Stimulated activated CD4-positive, alpha-beta T cell treated with anti-CD3 and anti-CD28 coated beads, Interleukin-12 subunit alpha, Interleukin-12 subunit beta, amount 100 ng/mL, for 48 hours (primary cell): Measurements from ENCODE around the gene COX5B.
"Not testable (repeated sequence)": the region's sequence is repeated elsewhere in the genome, so short reads cannot be mapped to it uniquely, and the experiment has no call there.

Experiments
- DNase-seq, 3 donors: peaks; one replicate each; pipeline ENCODE4 v3.0.0-alpha.2; 2020; ENCODE audit warnings: low read depth in 2 of 3, low spot score in 1 of 3

The COX5B gene, protein sequence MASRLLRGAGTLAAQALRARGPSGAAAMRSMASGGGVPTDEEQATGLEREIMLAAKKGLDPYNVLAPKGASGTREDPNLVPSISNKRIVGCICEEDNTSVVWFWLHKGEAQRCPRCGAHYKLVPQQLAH

DNA sequence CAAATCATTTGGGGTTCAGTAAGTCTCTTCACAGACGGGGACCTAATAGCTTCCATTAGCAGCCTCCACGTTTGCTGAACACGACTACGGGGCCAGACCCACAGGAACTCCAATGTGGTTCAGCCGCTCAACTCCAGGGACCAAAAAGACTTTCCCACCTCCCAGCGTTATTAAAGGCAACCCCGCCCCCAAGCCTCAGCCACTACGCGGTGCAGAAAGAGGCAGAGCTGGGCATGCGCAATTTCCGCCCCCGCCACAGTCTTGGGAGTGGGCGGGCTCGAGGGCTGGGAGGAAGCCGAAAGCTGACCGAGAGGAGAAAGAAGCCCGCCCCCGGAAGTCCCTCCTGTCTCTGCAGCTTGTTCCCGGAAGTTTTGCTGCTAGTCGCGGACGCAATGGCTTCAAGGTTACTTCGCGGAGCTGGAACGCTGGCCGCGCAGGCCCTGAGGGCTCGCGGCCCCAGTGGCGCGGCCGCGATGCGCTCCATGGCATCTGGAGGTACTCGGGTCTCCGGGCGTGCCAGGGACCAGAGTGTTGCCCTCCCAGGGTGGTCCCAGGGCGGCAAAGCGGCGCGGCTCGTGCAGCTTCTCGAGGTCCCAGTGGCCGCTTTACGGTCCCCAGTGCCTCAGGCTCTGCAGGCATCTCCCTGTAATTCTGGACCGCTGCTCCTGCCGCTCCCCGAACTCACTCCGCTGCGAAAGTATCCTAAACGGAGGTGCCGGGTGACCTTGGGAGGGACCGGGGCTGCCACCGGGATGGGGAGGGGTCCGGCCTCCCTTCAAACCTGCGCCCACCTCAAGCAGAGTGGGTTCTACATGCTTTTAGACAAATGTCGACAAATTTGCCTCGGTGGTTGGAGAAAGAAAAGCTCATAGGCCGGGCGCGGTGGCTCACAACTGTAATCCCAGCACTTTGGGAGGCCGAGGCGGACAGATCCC, at the start of gene COX5B:
TSS of gene COX5B (plus strand) at position 368 of the 935 bp plus-strand sequence. CDS start at position 393, 25 bp downstream.
- peak; percentile 97 to 99 (median 98) for DNase-seq

DNA sequence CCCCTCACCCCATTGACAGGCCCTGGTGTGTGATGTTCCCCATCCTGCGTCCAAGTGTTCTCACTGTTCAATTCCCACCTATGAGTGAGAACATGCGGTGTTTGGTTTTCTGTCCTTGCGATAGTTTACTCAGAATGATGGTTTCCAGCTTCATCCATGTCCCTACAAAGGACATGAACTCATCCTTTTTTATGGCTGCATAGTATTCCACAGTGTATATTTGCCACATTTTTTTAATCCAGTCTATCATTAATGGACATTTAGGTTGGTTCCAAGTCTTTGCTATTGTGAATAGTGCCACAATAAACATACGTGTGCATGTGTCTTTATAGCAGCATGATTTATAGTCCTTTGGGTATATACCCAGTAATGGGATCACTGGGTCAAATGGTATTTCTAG, 49.7 kb upstream of the COX5B start:
- DNase-seq, result not testable (repeated sequence)

DNA sequence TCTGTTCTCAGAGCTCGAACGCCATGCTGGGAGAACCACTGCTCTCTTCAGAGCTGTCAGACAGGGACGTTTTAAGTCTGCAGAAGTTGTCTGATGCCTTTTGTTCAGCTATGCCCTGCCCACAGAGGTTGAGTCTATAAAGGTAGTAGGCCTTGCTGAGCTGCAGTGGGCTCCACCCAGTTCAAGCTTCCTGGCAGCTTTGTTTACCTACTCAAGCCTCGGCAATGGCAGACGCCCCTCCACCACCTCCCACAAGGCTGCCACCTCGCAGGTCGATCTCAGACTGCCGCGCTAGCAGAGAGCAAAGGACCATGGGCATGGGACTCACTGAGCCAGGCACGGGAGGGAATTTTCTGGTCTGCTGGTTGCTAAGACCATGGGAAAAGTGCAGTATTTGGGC, 44.3 kb upstream of the COX5B start:
- DNase-seq, result not testable (repeated sequence)

DNA sequence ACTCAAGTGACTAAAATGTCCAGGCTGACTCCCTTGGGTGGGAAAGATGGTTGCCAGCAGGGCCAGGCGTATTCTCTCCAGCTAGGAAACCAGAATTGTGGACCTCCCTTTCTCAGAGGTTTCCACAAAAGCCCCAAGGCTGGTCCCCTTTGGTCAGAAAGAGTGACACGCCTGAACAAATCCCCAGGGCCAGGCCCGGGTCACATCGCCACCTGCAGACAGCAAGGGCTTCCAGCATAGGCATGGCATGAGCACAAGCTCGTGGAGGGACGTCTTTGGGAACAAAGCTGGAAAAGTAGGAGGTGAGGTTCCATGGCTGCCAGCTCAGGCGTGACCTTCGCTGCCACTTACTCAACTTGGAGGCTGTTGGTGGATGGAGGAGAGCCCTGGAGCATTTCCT, 40.8 kb upstream of the COX5B start:
- not testable (repeated sequence) for DNase-seq

DNA sequence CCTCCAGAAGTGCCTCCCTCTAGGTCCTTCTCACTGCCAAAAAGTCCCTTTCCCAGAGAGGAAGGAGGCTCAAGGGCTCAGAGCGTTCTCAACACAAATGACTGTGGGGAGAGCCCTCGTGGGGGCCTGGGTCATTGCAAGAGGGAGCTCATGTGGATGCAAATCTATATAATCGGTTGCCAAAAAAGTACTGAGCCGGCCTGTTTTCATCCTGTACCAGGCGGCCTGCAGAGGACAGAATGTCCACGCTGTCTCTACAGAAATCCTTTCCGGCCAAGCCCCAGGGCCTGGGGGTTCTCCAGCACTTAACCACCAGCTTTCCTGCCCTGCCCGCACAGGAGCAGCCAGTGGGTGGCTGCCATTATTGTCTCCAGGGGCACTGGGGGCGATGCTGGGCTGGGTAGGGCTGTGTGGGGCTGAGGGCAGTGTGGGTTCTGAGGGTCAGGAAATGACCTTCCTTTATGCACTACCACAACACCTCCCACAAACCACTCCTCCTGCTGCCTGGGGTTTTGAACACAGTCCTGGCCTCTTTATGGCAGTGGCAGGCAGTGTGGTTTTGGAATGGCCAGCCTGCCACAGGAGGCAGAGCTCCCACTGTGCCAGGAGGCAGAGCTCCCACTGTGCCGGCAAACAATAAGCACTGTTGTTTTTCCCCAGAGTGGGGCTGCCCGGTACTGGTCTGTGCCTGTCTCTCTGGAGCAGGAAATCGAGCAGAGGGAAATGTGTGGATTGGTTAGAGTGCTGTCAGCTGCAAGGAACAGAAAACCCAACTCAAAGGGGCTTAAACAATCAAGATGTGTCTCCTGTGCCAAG, 40.1 kb upstream of the COX5B start:
- DNase-seq, result not testable (repeated sequence)

DNA sequence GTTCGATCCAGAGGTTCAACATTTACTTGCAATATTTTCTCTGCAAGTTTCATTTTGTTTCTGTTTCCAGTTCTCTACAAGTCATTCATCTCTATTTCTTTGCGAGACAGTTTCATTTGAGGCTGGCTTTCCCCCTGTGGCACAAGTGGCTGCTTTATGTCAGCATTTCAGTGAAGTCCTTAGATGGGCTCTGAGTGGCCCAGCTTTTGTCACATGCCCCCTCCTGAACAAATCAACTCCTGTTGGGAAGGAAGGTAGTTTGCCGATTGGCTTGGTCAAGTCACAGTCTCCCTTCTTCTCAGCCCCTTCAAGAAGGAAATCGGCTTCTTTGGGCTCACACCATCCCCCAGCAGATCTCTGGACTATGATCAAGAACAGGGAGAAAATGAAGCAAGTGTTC, 37.1 kb upstream of the COX5B start:
- not testable (repeated sequence) for DNase-seq

DNA sequence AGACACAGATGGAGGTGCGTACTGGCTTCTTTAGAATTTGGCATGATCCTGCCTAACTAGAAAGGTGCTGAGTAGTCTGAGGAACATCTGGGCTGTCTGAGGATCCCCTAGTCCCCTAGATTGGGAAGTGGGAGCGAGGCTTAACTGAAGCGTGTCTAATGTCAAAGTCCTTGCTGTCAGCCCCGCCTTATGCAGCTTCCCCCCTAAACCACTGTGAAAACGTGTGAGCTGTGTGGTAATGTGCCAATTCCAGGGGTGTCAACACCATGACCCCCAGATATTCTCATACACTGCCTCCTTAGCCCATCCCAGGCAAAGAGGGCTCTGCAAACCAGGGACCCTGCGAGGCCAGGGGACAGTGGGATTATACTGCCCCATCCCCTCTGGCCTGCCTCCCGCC, 34.0 kb upstream of the COX5B start:
- DNase-seq, result not testable (repeated sequence)

DNA sequence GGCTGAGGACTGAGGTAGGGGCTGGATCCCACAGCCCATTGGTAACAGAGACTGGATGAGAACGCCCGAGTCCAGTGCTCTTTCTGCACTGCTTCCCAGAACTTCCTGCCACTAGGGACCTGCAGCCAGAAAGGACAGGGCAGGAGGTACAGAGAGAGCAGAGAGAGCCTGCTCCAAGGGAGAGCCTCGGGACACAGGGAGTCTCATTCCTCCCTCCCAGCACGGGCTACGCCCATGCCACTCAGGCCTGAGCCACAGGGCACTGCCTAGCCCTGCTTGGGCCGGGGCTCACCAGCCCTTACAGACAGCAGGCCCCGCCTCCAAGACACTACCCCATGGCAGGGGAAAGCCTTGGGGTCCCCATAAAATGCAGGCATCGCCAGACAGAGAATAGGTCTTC, 30.1 kb upstream of the COX5B start:
- not testable (repeated sequence) for DNase-seq

DNA sequence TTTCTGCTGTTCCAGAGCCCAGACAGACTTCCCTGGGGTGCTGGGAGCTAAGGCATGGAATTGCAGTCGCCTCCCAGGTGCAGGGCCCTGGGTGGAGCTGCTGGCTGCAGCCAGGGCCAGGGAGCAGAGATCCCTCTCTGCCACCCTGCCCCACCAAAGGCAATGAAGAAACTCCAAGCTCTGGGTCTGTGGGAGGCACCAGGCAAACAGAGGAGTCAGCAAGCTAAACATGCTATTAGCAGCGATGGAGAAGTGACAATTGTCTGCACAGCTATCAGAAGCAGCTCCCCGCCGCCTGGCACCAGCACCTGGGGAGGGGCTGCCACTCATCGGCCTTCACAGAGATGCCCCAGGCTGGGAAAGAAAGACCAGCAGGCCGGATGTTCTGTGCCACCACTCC, 28.0 kb upstream of the COX5B start:
- DNase-seq, result no peak

DNA sequence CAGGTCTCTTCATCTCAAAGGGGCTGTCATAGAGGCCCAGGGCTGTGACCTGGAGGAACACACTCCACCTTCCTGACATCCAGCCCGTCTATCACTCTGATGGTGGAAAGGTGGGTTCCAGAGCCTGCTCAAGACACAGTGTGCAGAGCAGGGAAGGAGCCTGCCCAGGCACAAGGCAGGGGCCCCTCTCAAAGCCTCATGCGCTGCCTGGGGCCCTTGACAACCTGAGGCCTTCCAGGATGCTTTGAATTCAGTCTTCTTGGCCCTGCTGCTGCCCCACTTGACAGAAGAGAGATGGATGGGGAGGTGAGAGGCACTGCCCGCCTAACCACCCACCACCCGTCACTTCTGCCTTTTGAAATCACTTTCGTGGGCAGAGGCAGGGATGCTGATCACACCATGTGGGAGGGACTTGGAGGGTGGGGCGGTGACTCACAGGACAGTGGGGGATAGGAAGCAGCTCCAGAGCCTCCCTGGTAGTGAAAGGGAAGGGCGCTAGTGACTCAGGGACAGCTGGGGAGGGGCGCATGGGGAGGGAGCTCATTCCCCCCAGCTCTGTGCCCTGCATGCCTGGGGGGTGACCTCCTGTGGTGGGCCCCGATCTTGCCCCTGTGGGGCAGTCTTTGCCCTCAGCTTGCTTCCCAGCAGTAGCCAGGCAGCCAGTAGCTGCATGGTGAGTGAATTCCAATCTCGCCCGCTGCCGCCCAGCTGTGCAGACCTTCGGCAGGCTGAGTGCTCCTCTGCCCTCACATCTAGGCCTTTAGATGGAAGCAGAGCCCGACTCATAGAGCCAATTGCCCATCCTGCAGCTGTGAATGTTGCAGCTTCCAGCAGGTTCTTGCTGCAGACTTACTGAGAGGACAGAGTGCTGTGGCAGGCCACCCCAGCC, 26.7 kb upstream of the COX5B start:
- DNase-seq, result not testable (repeated sequence)

DNA sequence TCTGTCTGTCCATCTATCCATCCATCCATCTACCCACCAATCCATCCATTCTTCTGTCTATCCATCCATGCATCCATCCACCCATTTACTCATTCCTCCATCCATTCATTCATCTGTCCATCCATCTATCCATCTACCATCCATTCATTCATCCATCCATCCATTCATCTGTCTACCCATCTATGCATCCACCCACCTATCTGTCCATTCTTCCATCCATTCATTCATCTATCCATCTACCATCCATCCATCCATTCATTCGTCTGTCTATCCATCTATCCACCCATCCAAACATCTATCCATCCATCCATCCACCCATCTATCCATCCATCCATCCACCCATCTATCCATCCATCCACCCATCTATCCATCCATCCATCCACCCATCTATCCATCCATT, 25.4 kb upstream of the COX5B start:
- not testable (repeated sequence) for DNase-seq

DNA sequence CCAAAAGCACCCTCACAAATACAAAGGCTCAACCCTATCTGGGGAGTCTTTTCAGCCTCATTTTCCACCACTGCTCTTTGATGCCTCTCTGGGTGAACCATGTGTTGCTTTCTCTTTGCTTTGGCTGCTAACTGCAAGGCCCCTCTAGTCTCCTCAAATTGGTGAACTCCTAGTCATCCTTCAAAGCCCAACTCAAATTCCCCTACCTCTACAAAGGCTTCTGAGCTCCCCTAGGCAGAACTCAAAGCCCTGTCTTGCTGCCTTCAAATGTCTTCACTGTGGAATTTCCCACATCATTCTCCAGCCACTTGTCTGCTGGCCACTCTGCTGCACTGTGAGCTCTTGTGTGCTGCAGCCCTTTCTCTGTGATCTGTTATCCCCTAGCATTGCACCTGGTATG, 22.9 kb upstream of the COX5B start:
- DNase-seq, result not testable (repeated sequence)

DNA sequence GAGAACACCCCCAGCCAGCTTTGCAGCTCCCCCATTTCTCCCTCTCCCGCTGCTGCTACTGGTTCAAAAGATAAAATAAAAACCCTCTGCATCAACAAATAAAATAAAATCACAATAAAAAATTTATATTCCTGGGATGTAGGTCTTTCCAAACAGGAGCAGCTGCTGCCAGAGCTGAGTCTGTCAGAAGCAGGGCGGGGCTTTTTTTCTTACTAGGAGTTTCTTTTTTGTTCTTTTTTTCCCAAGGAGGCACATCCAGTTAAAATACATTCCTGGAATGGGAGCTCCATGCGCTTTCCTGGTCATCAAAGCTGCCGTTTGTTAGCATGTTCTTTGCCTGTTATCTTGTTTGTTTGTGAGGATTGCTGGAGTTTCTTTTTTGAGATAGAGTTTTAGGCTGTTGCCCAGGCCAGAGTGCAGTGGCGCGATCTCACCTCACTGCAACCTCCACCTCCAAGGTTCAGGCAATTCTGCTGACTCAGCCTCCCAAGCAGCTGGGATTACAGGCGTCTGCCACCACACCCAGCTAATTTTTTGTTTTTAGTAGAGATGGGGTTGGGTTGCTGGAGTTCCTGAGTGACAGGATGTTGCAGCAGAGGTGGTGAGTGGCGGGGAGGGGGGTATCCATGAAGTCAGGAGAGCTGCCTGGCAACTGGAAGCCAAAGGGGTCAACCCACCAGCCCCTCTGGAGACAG, 20.4 kb upstream of the COX5B start:
- not testable (repeated sequence) for DNase-seq

DNA sequence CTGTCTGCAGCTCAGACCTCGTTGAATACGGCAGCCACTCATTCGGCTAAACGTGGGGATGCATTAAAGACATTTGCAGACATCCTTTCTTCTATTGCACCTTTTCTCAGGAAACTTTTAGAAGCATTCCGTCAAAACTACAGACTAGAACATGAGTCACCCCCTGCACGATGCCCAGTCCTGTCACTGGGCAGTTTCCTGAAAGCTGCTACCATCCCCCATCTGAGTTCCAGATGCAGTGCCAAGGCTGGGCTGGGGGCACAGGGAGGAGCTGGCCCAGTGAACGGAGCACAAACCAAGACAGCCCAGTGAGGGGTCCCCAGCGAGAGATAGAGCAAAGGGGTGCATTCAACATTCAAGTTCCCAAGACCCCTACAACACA, 19.8 kb upstream of the COX5B start:
- not testable (repeated sequence) for DNase-seq

DNA sequence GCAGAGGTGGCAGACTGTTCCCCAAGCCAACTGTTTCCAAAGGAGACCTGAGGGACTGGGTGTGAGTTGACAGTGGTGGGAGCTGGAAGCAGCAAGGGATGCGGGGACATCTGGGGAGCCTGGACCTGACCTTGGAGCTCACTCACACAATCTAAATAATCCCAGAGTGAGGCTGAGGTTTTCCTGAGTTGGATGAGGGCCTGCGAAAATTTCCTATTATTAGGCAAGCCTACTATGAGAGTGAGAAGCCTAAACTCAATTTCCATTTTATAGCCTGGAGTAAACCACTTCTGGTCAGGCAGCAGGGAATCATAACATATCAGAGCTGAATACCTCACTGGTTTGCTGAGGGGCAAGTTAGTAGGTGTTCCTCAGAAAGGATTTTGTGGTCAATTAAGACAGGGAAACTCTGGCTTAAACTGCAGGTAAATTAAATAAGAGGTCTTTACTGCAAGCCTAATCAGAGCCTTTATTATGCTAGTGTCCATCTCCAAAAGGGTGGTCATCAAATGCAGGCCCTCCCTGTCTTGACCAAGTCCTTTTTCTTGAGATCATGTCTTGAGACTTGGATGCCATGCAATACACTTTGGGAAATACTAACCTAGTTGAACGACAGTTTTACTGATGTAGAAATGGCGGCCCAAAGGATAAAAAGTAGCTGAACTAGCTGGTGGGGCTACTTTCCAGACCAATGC, 1.7 kb upstream of the COX5B start:
- DNase-seq, result no peak

DNA sequence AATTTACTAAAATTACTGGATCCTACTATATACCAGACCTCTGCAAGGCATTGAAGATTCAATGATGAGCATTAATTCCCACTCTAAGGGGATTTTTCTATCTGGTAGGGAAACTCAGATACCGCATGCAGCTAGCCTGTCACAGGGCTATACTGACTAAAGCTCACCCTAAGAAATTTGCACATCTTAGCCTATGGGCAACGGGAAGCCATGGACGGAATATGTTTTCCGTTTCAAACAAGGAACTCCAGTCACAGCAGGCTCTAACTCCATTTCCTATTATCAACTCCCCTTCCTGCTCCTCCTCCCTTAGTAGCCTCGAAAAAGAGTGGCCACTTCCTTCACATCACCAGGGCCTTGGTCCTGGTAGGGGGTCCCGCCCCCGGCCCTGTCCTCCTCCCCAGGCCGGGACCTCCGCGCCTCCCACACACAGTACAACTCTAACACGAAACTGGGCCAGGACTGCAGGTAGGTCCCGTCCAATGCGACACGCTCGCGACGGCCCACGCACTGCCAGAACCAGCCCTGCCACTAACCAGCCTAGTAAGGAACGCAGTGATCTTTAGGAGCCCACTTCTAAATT, 659 bp upstream of the COX5B start:
- DNase-seq, result peak in 1 of 3 donors; percentile 16

DNA sequence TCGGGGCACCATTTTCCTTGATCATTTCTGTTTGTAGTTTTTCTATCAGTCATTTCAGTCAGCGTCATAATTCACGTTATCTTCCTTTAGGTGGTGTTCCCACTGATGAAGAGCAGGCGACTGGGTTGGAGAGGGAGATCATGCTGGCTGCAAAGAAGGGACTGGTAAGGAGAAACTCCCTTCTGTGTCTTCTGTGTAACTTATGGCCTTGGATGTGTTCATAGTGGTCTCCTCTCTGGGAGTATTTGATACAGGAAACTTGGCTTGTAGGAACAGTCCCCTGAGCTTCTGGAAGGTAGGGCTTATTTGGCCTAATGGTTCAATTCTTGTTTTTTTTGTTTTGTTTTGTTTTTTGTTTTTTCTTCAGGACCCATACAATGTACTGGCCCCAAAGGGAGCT, 1.1 kb downstream of the COX5B start:
- no peak for DNase-seq

DNA sequence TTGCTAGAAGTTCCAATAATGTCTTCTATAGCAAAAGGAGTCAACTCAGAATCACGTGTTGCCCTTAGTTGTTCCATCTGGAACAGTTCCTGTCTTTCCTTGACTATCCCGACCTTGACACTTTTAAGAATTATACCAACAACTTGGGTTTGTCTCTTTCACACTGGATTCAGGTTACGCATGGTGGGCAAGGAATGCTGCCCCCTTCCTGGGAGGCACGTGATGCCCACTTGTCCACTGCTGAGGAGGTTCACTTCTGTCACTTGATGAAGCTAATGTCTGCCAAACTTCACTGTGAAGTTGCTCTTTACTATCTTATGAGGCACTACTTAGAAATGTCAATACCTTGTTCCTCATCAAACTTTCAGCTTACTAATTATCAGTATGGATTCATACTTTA, 5.3 kb downstream of the COX5B start:
- no peak for DNase-seq

DNA sequence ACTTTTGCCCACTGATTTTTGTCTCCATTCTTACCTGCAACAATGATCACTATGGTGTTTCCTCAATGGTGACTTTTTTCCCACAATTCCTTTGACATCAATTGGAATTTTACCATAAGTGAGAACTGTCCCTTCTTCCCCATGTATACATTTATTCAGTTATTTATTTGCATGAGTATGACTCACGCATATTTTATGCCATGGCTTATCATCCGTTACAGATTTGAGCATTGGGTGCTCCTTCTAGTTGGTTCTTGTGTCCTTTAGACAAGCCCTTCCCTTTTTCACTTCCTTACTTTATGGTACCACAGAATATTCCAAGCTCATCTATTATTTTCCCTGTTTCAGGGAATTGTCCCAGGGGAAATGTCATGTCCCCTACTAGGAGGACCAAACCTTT, 7.6 kb downstream of the COX5B start:
- DNase-seq, result no peak
